ENCODE results near the gene TBCD.

Gene TBCD

DNA sequence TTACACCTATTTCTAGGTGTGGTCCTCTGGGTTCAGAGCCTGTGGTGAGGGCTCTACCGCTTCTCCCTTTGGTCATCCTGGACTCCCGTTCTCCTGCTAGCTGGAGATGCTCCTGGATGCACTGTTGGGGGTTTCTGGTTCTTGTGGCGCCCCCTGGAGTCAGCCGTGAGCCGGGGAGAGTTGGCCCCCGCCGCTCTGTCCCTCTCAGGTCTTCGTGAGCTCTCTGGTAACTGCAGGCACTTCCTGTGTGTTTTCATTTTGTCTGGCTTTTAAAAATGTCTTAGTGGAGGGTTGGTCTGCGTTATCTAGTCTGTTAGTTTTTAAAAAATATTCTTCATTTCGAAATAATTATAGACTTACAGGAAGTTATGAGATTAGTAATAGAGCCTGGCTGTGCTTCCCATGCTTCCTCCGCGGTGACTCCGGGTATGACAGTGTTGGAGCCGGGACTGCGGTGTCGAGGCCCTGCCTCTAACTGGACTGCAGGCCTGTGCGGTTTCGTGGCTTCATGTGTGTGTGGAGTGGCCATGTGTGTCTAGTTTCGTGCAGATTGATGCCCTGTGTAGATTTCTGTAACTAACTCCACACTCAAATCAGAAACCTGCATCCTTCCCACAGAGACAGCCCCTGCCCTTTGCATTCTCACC, 166.0 kb downstream of the TBCD start:
- Histone ChIP-seq H3K4me1 (no peaks in the 10 kb centered on the region), H3K36me3 (peaks cover 9% of the 10 kb centered on the region), H3K4me3 (ENCODE audit: low read depth, low read length) (no peak overlapping the region), H3K9me3 (no peaks in the 10 kb centered on the region), H3K27me3 (no peaks in the 10 kb centered on the region)
- peak; percentile 51 for DNase-seq
- TF ChIP-seq, protein P1, sequence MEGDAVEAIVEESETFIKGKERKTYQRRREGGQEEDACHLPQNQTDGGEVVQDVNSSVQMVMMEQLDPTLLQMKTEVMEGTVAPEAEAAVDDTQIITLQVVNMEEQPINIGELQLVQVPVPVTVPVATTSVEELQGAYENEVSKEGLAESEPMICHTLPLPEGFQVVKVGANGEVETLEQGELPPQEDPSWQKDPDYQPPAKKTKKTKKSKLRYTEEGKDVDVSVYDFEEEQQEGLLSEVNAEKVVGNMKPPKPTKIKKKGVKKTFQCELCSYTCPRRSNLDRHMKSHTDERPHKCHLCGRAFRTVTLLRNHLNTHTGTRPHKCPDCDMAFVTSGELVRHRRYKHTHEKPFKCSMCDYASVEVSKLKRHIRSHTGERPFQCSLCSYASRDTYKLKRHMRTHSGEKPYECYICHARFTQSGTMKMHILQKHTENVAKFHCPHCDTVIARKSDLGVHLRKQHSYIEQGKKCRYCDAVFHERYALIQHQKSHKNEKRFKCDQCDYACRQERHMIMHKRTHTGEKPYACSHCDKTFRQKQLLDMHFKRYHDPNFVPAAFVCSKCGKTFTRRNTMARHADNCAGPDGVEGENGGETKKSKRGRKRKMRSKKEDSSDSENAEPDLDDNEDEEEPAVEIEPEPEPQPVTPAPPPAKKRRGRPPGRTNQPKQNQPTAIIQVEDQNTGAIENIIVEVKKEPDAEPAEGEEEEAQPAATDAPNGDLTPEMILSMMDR (IDR thresholded peaks at IDR 0.05; ENCODE audit: low read depth, low read length): peak; percentile 55

DNA sequence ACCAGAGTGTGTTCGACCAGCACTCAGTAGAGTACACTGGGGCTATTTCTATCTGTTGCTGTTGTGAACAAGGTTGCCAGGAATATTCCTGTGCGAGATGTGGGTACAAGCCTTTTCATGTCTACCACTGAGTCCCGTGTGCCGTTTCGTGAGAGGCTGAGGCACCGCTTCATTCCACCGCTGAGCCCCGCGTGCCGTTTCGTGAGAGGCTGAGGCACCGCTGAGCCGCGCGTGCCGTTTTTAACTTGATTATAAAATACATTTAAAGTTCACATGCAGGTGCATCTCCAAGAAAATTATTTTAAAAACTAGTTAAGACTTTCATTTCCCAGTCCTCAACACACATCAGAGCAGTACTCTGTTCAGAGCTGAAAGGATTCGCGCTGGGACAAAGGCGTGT, 166.6 kb downstream of the TBCD start:
- TF ChIP-seq, protein P1 (IDR thresholded peaks at IDR 0.05; ENCODE audit: low read depth, low read length): no peak
- no peak overlapping the region for H3K4me3 ChIP-seq (ENCODE audit: low read depth, low read length)
- H3K4me1 ChIP-seq: no peaks in the 10 kb centered on the region
- no peaks in the 10 kb centered on the region for H3K27me3 ChIP-seq
- peaks cover 2% of the 10 kb centered on the region; the same call in 1 of the 2 replicates for H3K36me3 ChIP-seq
- H3K9me3 ChIP-seq: no peaks in the 10 kb centered on the region
- no peak for DNase-seq

DNA sequence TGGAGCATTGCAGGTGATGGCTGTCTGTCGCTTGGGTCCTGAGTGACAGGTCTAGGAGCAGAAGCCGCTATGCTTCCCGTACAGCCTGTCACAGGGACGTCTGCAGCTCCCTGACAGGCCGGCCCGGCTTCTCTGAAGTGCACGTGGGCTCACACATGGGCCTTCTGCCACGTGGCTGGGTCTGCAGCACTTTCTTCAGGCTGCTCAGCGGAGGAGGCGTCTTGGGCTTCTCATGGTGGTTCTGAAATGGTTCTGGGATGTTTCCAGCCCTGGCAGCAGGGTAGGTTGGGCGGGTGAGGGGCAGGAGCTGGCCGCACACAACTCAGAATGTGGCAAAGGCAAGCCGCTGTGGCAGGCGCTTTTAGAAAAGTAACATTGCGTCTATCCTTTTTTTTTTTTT, 168.3 kb downstream of the TBCD start:
- Histone ChIP-seq H3K4me1 (no peaks in the 10 kb centered on the region), H3K9me3 (no peaks in the 10 kb centered on the region), H3K36me3 (peaks cover 5% of the 10 kb centered on the region), H3K4me3 (ENCODE audit: low read depth, low read length) (no peak overlapping the region), H3K27me3 (no peaks in the 10 kb centered on the region)
- DNase-seq: no peak
- TF ChIP-seq, protein P1 (IDR thresholded peaks at IDR 0.05; ENCODE audit: low read depth, low read length): no peak

DNA sequence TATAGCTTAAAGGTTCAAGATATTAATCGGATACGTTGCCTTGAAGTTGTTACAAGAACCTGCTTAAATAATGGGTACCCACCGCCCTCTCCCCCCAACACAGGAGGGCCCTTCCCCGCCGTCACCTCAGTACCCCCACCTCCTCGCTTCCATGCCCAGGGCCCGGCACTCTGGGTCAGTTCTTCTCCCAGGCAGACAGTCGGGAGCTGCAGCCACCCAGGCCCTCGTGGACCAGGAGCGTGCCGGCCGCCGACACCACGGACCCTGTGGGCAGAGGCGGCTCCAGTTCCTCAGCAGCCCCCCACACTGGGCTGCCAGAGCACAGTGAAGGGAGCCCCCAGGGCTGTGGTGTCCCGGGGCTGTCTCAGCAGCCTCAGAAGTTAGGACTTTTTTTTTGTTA, 168.8 kb downstream of the TBCD start:
- Histone ChIP-seq H3K36me3 (peaks cover 5% of the 10 kb centered on the region), H3K27me3 (no peaks in the 10 kb centered on the region)

DNA sequence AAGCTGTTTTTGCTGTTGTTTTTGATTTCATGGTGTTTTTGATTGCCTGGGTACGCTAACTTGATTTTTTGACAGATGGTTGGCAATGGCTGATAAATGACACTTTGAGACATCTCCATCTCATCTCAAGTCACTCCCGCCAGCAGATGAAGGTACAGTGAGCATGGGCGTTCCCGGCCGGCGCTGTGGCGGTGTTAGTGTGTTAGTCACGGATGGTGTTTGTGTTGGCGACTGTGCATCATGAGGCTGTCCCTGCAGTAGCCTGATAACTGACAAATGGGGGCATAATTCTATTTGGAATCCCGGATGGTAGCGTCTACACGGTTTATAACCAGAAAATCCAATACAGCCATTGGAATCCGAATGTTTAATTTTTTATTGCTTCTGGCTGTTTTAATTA, 169.6 kb downstream of the TBCD start:
- Histone ChIP-seq H3K36me3 (peaks cover 5% of the 10 kb centered on the region), H3K4me1 (no peaks in the 10 kb centered on the region), H3K27me3 (no peaks in the 10 kb centered on the region), H3K4me3 (ENCODE audit: low read depth, low read length) (no peak overlapping the region), H3K9me3 (no peaks in the 10 kb centered on the region)
- DNase-seq: no peak
- TF ChIP-seq, protein P1 (IDR thresholded peaks at IDR 0.05; ENCODE audit: low read depth, low read length): no peak

More for the DNA sequence above, 168.8 kb downstream of the TBCD start:
- Histone ChIP-seq H3K4me3 (ENCODE audit: low read depth, low read length) (no peak overlapping the region), H3K9me3 (no peaks in the 10 kb centered on the region), H3K4me1 (no peaks in the 10 kb centered on the region)
- DNase-seq: no peak
- TF ChIP-seq, protein P1 (IDR thresholded peaks at IDR 0.05; ENCODE audit: low read depth, low read length): no peak

DNA sequence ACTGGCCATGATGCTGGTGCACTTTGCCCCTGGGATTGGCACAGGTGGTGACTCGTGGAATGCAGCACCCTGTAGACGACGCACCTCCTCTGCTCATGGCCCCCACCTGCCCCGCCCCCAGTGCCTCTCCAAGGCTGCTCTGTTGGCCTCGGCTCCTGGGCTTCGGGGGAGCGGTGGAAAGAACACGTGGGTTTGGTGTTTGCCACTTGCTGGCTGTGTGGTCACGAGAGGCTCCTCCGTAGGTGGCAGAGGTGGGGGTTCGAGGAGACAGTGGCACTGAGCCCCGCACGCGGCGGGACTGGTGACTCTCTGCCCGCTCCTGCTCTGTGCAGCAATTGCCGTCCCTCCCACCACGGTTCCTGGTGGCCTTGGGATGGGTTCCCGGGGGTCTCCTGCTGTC, 170.8 kb downstream of the TBCD start:
- Histone ChIP-seq H3K4me1 (no peaks in the 10 kb centered on the region), H3K4me3 (ENCODE audit: low read depth, low read length) (no peak overlapping the region), H3K9me3 (no peaks in the 10 kb centered on the region), H3K36me3 (peaks cover 17% of the 10 kb centered on the region), H3K27me3 (no peaks in the 10 kb centered on the region)
- TF ChIP-seq, protein P1 (IDR thresholded peaks at IDR 0.05; ENCODE audit: low read depth, low read length): no peak
- DNase-seq: no peak
